ENCODE data around the gene ILKAP. TPM values are rescaled to one million over a fixed set of nuclear protein-coding genes. Genes with fewer than 3 reads are reported as not detected.

ILKAP gene
- total and polyA plus RNA-seq, 2 experiments from 2014 or later, result 11.9 to 35.0 TPM

DNA sequence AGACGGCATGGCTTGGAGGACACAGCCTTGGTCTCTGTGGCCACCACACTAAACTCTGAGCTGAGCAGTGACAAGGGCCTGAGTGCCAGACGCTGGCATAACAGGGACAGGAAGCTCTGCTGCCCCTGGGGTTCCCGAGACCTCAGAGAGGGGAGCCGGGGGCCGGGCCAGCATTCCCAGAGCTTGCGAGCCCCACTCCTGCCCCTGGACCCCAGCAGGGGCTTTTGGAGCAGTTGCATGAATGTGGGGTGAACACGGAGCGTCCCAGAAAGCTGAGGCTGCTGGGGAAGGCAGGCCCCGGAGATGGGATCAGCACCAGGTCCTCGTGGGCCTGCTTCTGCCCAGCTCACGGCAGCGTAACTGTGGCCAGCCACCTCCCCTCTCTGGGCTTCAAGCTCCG lies 52.3 kb downstream of the ILKAP start:
- H2AFZ ChIP-seq, result no peak overlapping the region
- H3K36me3 ChIP-seq (ENCODE audit: low read depth), result no peaks in the 10 kb centered on the region
- no peak overlapping the region for H3K4me3 ChIP-seq
- no peak for TF ChIP-seq EZH2phosphoT487 (IDR thresholded peaks at IDR 0.05; ENCODE audit: insufficient read depth, low read depth)
- no peak for TF ChIP-seq EZH2 (IDR thresholded peaks at IDR 0.05; ENCODE audit: insufficient read depth, poor library complexity, severe bottlenecking)
- H3K9ac ChIP-seq, result no peak overlapping the region
- H3K9me3 ChIP-seq (ENCODE audit: low read depth), result no peaks in the 10 kb centered on the region
- H4K20me1 ChIP-seq (ENCODE audit: insufficient read depth), result no peaks in the 10 kb centered on the region
- no peaks in the 10 kb centered on the region for H3K4me1 ChIP-seq (ENCODE audit: insufficient read depth)
- in situ Hi-C loops (cut with MboI), result no loop called here
- H3K79me2 ChIP-seq (ENCODE audit: insufficient read depth), result no peaks in the 10 kb centered on the region
- no peaks in the 10 kb centered on the region for H3F3A ChIP-seq (ENCODE audit: insufficient read depth)
- H3K27me3 ChIP-seq (replicated peaks; ENCODE audit: insufficient read depth), result no peaks in the 10 kb centered on the region
- no peak overlapping the region for H3K4me2 ChIP-seq (ENCODE audit: unreplicated experiment)
- H3K27ac ChIP-seq, result no peak overlapping the region
- 80 to 87% methylated on average over 12 to 13 of the region's 13 CpGs for WGBS, 2 experiments (ENCODE audit: low coverage in 1 of 2, low lambda C conversion rate in 2 of 2, missing lambda C conversion rate in 2 of 2)
- no peak for DNase-seq
- H3K9me2 ChIP-seq (ENCODE audit: insufficient read depth), result no peaks in the 10 kb centered on the region

DNA sequence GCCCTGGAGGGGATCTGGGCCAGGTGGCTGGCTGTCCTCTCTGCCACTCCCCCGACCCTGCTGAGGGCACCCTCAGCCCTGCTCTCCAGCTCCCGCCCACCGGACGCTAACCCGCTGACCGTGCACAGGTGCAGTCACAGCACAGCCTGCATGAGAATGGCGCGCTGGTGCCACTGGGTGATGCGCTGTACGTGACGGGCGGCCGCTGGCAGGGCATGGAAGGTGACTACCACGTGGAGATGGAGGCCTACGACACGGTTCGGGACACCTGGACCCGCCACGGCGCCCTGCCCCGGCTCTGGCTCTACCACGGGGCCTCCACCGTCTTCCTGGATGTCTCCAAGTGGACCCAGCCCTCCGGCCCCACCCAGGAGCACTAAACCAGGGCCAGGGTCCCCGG lies 52.8 kb downstream of the ILKAP start:
- TF ChIP-seq EZH2phosphoT487 (IDR thresholded peaks at IDR 0.05; ENCODE audit: insufficient read depth, low read depth) (no peak), EZH2 (IDR thresholded peaks at IDR 0.05; ENCODE audit: insufficient read depth, poor library complexity, severe bottlenecking) (no peak)
- H3K79me2 ChIP-seq (ENCODE audit: insufficient read depth), result no peaks in the 10 kb centered on the region
- H3K4me3 ChIP-seq, result no peak overlapping the region
- H3K9ac ChIP-seq, result no peak overlapping the region
- in situ Hi-C loops (cut with MboI), result no loop called here
- 89 to 94% methylated on average over 24 to 25 of the region's 25 CpGs for WGBS, 2 experiments (ENCODE audit: low coverage in 1 of 2, low lambda C conversion rate in 2 of 2, missing lambda C conversion rate in 2 of 2)
- H3K36me3 ChIP-seq (ENCODE audit: low read depth), result no peaks in the 10 kb centered on the region
- H3F3A ChIP-seq (ENCODE audit: insufficient read depth), result no peaks in the 10 kb centered on the region
- no peaks in the 10 kb centered on the region for H3K27me3 ChIP-seq (replicated peaks; ENCODE audit: insufficient read depth)
- H3K9me2 ChIP-seq (ENCODE audit: insufficient read depth), result no peaks in the 10 kb centered on the region
- H3K9me3 ChIP-seq (ENCODE audit: low read depth), result no peaks in the 10 kb centered on the region
- H2AFZ ChIP-seq, result no peak overlapping the region
- DNase-seq, result no peak
- no peaks in the 10 kb centered on the region for H4K20me1 ChIP-seq (ENCODE audit: insufficient read depth)
- no peak overlapping the region for H3K27ac ChIP-seq
- no peak overlapping the region for H3K4me2 ChIP-seq (ENCODE audit: unreplicated experiment)
- H3K4me1 ChIP-seq (ENCODE audit: insufficient read depth), result no peaks in the 10 kb centered on the region

- TF ChIP-seq EZH2phosphoT487 (IDR thresholded peaks at IDR 0.05; ENCODE audit: insufficient read depth, low read depth) (no peak), EZH2 (IDR thresholded peaks at IDR 0.05; ENCODE audit: insufficient read depth, poor library complexity, severe bottlenecking) (no peak)
- DNase-seq, result no peak
- Histone ChIP-seq H3K79me2 (ENCODE audit: insufficient read depth) (no peaks in the 10 kb centered on the region), H2AFZ (no peak overlapping the region), H3K4me3 (no peak overlapping the region), H3F3A (ENCODE audit: insufficient read depth) (no peaks in the 10 kb centered on the region), H4K20me1 (ENCODE audit: insufficient read depth) (no peaks in the 10 kb centered on the region), H3K4me2 (ENCODE audit: unreplicated experiment) (no peak overlapping the region), H3K9ac (no peak overlapping the region), H3K27ac (no peak overlapping the region), H3K27me3 (replicated peaks; ENCODE audit: insufficient read depth) (no peaks in the 10 kb centered on the region), H3K4me1 (ENCODE audit: insufficient read depth) (no peaks in the 10 kb centered on the region), H3K9me3 (ENCODE audit: low read depth) (no peaks in the 10 kb centered on the region), H3K9me2 (ENCODE audit: insufficient read depth) (no peaks in the 10 kb centered on the region), H3K36me3 (ENCODE audit: low read depth) (no peaks in the 10 kb centered on the region)
- 66 to 68% methylated on average over 11 to 14 of the region's 14 CpGs for WGBS, 2 experiments (ENCODE audit: low coverage in 1 of 2, low lambda C conversion rate in 2 of 2, missing lambda C conversion rate in 2 of 2)
- in situ Hi-C loops (cut with MboI), result no loop called here
Measured at GRCh38 chr2:238149841-238150572, 53.5 kb downstream of the ILKAP start.

DNA sequence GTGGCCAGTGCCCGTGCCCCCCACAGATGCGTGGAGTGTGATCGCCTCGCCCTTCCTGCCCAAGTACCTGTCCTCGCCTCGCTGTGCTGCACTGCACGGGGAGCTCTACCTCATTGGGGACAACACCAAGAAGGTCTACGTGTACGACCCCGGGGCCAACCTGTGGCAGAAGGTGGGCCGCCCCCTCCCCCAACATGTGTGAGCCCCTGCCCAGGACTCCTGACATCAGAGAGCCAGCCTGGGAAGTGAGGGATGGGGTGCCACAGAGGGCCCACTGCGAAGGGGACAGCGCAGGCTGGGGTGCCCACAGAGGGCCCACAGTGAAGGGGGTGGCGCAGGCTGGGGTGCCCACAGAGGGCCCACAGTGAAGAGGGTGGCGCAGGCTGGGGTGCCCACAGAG lies 54.5 kb downstream of the ILKAP start:
- H2AFZ ChIP-seq, result no peak overlapping the region
- no peak for TF ChIP-seq EZH2 (IDR thresholded peaks at IDR 0.05; ENCODE audit: insufficient read depth, poor library complexity, severe bottlenecking)
- H3K9me2 ChIP-seq (ENCODE audit: insufficient read depth), result no peaks in the 10 kb centered on the region
- H3K4me1 ChIP-seq (ENCODE audit: insufficient read depth), result peaks cover 2% of the 10 kb centered on the region
- H3K9ac ChIP-seq, result no peak overlapping the region
- no peaks in the 10 kb centered on the region for H3K36me3 ChIP-seq (ENCODE audit: low read depth)
- H3K9me3 ChIP-seq (ENCODE audit: low read depth), result no peaks in the 10 kb centered on the region
- 91 to 93% methylated on average over 15 of the region's 15 CpGs for WGBS, 2 experiments (ENCODE audit: low coverage in 1 of 2, low lambda C conversion rate in 2 of 2, missing lambda C conversion rate in 2 of 2)
- H4K20me1 ChIP-seq (ENCODE audit: insufficient read depth), result no peaks in the 10 kb centered on the region
- H3K79me2 ChIP-seq (ENCODE audit: insufficient read depth), result no peaks in the 10 kb centered on the region
- H3K4me3 ChIP-seq, result no peak overlapping the region
- no peaks in the 10 kb centered on the region for H3F3A ChIP-seq (ENCODE audit: insufficient read depth)
- no peak for DNase-seq
- H3K27ac ChIP-seq, result no peak overlapping the region
- no peak overlapping the region for H3K4me2 ChIP-seq (ENCODE audit: unreplicated experiment)
- in situ Hi-C loops (cut with MboI), result no loop called here
- H3K27me3 ChIP-seq (replicated peaks; ENCODE audit: insufficient read depth), result no peaks in the 10 kb centered on the region

All from GM23248 (cell line).